Panc1 (cell line): ENCODE results near the gene SMPDL3B.

Experiments used
- POLR2AphosphoS5 ChIP-seq: IDR thresholded peaks from 2 replicates; pipeline ENCODE4 v1.6.1; 2012; ENCODE audit warnings: mild to moderate bottlenecking, low read depth, low read length, moderate library complexity
- SIN3A ChIP-seq: IDR thresholded peaks from 2 replicates; pipeline ENCODE4 v1.6.1; 2012; ENCODE audit warnings: low read depth, mild to moderate bottlenecking, low read length, moderate library complexity, borderline replicate concordance; ENCODE audit not compliant: insufficient read depth
- TF ChIP-seq, protein P1 (sequence below): fragments of 450-650 bp; IDR thresholded peaks from 2 replicates; pipeline ENCODE4 v1.5.1; 2017; ENCODE audit warnings: mild to moderate bottlenecking
- TF ChIP-seq, protein P2 (sequence below), 2 experiments: IDR thresholded peaks; 2 replicates each; pipeline ENCODE4 v1.6.1; 2011 to 2012; ENCODE audit warnings: low read depth in 2 of 2, control low read depth in 1 of 2, low read length in 1 of 2, mild to moderate bottlenecking in 1 of 2, moderate library complexity in 1 of 2; ENCODE audit not compliant: insufficient read depth in 1 of 2

DNA sequence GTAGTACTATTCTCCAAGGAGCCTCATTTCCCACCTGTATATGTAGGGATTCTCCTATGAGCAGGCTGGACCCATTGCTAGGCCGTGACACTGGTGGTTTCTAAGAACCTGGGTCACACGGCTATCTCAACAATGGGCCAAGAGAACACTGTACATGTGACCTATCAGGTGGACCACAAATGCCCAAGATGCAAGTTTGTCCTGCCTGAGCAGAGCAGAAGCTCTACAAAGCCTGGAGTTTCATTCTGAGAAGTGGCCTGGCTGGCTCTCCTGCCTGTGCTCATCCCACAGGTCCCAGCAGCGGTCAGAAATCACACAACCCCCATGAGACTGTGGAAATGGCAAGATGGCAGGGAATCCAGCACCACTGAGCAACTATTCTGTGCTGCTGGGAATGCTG is 45.3 kb upstream of the SMPDL3B start:
- no peak for TF ChIP-seq POLR2AphosphoS5
- TF ChIP-seq, protein P1, sequence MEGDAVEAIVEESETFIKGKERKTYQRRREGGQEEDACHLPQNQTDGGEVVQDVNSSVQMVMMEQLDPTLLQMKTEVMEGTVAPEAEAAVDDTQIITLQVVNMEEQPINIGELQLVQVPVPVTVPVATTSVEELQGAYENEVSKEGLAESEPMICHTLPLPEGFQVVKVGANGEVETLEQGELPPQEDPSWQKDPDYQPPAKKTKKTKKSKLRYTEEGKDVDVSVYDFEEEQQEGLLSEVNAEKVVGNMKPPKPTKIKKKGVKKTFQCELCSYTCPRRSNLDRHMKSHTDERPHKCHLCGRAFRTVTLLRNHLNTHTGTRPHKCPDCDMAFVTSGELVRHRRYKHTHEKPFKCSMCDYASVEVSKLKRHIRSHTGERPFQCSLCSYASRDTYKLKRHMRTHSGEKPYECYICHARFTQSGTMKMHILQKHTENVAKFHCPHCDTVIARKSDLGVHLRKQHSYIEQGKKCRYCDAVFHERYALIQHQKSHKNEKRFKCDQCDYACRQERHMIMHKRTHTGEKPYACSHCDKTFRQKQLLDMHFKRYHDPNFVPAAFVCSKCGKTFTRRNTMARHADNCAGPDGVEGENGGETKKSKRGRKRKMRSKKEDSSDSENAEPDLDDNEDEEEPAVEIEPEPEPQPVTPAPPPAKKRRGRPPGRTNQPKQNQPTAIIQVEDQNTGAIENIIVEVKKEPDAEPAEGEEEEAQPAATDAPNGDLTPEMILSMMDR: no peak
- TF ChIP-seq, protein P2, sequence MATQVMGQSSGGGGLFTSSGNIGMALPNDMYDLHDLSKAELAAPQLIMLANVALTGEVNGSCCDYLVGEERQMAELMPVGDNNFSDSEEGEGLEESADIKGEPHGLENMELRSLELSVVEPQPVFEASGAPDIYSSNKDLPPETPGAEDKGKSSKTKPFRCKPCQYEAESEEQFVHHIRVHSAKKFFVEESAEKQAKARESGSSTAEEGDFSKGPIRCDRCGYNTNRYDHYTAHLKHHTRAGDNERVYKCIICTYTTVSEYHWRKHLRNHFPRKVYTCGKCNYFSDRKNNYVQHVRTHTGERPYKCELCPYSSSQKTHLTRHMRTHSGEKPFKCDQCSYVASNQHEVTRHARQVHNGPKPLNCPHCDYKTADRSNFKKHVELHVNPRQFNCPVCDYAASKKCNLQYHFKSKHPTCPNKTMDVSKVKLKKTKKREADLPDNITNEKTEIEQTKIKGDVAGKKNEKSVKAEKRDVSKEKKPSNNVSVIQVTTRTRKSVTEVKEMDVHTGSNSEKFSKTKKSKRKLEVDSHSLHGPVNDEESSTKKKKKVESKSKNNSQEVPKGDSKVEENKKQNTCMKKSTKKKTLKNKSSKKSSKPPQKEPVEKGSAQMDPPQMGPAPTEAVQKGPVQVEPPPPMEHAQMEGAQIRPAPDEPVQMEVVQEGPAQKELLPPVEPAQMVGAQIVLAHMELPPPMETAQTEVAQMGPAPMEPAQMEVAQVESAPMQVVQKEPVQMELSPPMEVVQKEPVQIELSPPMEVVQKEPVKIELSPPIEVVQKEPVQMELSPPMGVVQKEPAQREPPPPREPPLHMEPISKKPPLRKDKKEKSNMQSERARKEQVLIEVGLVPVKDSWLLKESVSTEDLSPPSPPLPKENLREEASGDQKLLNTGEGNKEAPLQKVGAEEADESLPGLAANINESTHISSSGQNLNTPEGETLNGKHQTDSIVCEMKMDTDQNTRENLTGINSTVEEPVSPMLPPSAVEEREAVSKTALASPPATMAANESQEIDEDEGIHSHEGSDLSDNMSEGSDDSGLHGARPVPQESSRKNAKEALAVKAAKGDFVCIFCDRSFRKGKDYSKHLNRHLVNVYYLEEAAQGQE (IDR thresholded peaks at IDR 0.05; ENCODE audit: insufficient read depth in 1 of 2, low read depth in 2 of 2, low read length in 1 of 2): no peak
- TF ChIP-seq SIN3A: no peak
